ENCODE measurements around the gene MAG.
"Not testable (repeated sequence)": the region's sequence is repeated elsewhere in the genome, so short reads cannot be mapped to it uniquely, and the experiment has no call there.

Gene MAG

GRCh38 chr19:35347930-35348298, 56.0 kb downstream of the MAG start:
- DNase-seq: no peak

- no peak for DNase-seq
These were observed 57.1 kb downstream of the MAG start for GRCh38 chr19:35348911-35349611.

- no peak for DNase-seq
These were observed 57.9 kb downstream of the MAG start for GRCh38 chr19:35349614-35350521.

- no peak for DNase-seq
These were observed 58.6 kb downstream of the MAG start for GRCh38 chr19:35350591-35350990.

GRCh38 chr19:35351411-35352176, 59.6 kb downstream of the MAG start:
- DNase-seq: no peak

GRCh38 chr19:35352177-35352447, 60.2 kb downstream of the MAG start:
- DNase-seq: no peak

- DNase-seq: no peak
These were observed 60.7 kb downstream of the MAG start for GRCh38 chr19:35352448-35353304.

GRCh38 chr19:35353635-35354034, 61.7 kb downstream of the MAG start:
- DNase-seq: no peak

- DNase-seq: no peak
These were observed 62.9 kb downstream of the MAG start for GRCh38 chr19:35354898-35355297.

- no peak for DNase-seq
These were observed 64.0 kb downstream of the MAG start for GRCh38 chr19:35355791-35356460.

GRCh38 chr19:35357867-35358573, 66.1 kb downstream of the MAG start, which contains the start of gene FFAR3:
Gene FFAR3 (plus strand): TSS chr19:35358460. CDS start chr19:35358891, 431 bp downstream.
- DNase-seq: no peak

- not testable (repeated sequence) for DNase-seq
These were observed 66.9 kb downstream of the MAG start for GRCh38 chr19:35358834-35359233.

- DNase-seq: not testable (repeated sequence)
These were observed 67.4 kb downstream of the MAG start for GRCh38 chr19:35359395-35359794.

GRCh38 chr19:35360081-35360480, 68.1 kb downstream of the MAG start:
- not testable (repeated sequence) for DNase-seq

GRCh38 chr19:35360880-35361420, 69.0 kb downstream of the MAG start:
- DNase-seq: no peak

- no peak for DNase-seq
These were observed 70.5 kb downstream of the MAG start for GRCh38 chr19:35362261-35363000.

GRCh38 chr19:35363001-35363590, 71.1 kb downstream of the MAG start:
- DNase-seq: no peak

All from cortex of kidney (tissue), 1 donor.